H1 (cell line): ENCODE measurements around the gene KCNJ5. TPM values are rescaled to one million over a fixed set of nuclear protein-coding genes. Genes with fewer than 3 reads are reported as not detected.

Experiments used
- CTCF ChIA-PET: fragments of 300-600 bp; sonication (Branson Sonifier 250); formaldehyde crosslinking; loops from one replicate; lab custom pipeline; 2021; ENCODE audit not compliant: partially characterized antibody; lab: Charles Lee
- POLR2A ChIA-PET: fragments of 300-600 bp; sonication (Branson Sonifier 250); formaldehyde crosslinking; loops from one replicate; lab custom pipeline; 2021; ENCODE audit warnings: inconsistent platforms; ENCODE audit not compliant: partially characterized antibody; lab: Charles Lee
- DNase-seq, 2 experiments: peaks; one replicate each; pipeline versions ENCODE4 v3.0.0 to v3.0.0-alpha.2; 2010 to 2022; ENCODE audit warnings: low spot score in 2 of 2, low read depth in 1 of 2, mixed read lengths in 1 of 2
- FAIRE-seq: peaks from 2 replicates; lab custom pipeline; 2011; peaks lifted over from hg19 to GRCh38; lab: Jason Lieb, UNC
- H2AFZ ChIP-seq: 2 replicates; pipeline ENCODE4 v1.8.1; 2012; ENCODE audit warnings: low read length, inconsistent platforms
- H2AK5ac ChIP-seq: 2 replicates; pipeline ENCODE4 v1.6.1; 2013; ENCODE audit warnings: low read depth, low read length
- H2BK120ac ChIP-seq: replicated peaks from 2 replicates; pipeline ENCODE3; 2013; ENCODE audit warnings: low read depth, low read length, inconsistent platforms
- H2BK12ac ChIP-seq: 2 replicates; pipeline ENCODE4 v1.6.1; 2013; ENCODE audit warnings: low read depth, low read length
- H2BK15ac ChIP-seq: 2 replicates; pipeline ENCODE4 v1.6.1; 2013; ENCODE audit warnings: low read length
- H2BK20ac ChIP-seq: 2 replicates; pipeline ENCODE4 v1.6.1; 2013; ENCODE audit warnings: low read length
- H2BK5ac ChIP-seq: 2 replicates; pipeline ENCODE4 v1.6.1; 2013; ENCODE audit warnings: low read depth, low read length
- H3K14ac ChIP-seq: 2 replicates; pipeline ENCODE4 v1.6.1; 2013; ENCODE audit warnings: inconsistent platforms; ENCODE audit not compliant: insufficient read length
- H3K18ac ChIP-seq: 2 replicates; pipeline ENCODE4 v1.6.1; 2013; ENCODE audit warnings: low read length; ENCODE audit errors: extremely low read depth
- H3K23ac ChIP-seq: 2 replicates; pipeline ENCODE4 v1.6.1; 2013; ENCODE audit warnings: inconsistent platforms; ENCODE audit not compliant: insufficient read length
- H3K23me2 ChIP-seq: 2 replicates; pipeline ENCODE4 v1.6.1; 2013; ENCODE audit warnings: low read depth, low read length
- H3K27ac ChIP-seq: 2 replicates; pipeline ENCODE4 v1.6.1; 2011; ENCODE audit warnings: low read depth, low read length, inconsistent platforms
- H3K27me3 ChIP-seq, 4 experiments: replicated peaks in 1 of 4; 1 replicate in 1 of 4; 2 replicates in 3 of 4; pipeline versions ENCODE4 v1.6.1 to v1.8.1; 2011 to 2013; ENCODE audit warnings: low read length in 3 of 4, mild to moderate bottlenecking in 3 of 4, inconsistent platforms in 2 of 4, mixed read lengths in 2 of 4, moderate library complexity in 1 of 4; ENCODE audit not compliant: control insufficient read depth in 3 of 4, insufficient read depth in 3 of 4; ENCODE audit errors: extremely low read depth in 1 of 4
- H3K36me3 ChIP-seq, 4 experiments: 2 replicates each; pipeline versions ENCODE4 v1.6.1 to v1.8.1; 2011 to 2013; ENCODE audit warnings: mild to moderate bottlenecking in 4 of 4, low read length in 3 of 4, moderate library complexity in 2 of 4, control low read depth in 1 of 4, inconsistent platforms in 1 of 4; ENCODE audit not compliant: insufficient read depth in 4 of 4, control insufficient read depth in 2 of 4
- H3K4ac ChIP-seq: replicated peaks from 2 replicates; pipeline ENCODE3; 2013; ENCODE audit warnings: low read length, low read depth, mixed read lengths, inconsistent platforms; ENCODE audit not compliant: insufficient read length
- H3K4me1 ChIP-seq, 4 experiments: replicated peaks in 1 of 4; 1 replicate in 1 of 4; 2 replicates in 3 of 4; pipeline versions ENCODE4 v1.6.1 to v1.8.1; 2011 to 2013; ENCODE audit warnings: low read length in 3 of 4, inconsistent platforms in 2 of 4, mixed read lengths in 1 of 4; ENCODE audit not compliant: insufficient read depth in 4 of 4, control insufficient read depth in 3 of 4
- H3K4me2 ChIP-seq, 2 experiments: 2 replicates each; pipeline versions ENCODE4 v1.6.1 to v1.8.1; 2011 to 2013; ENCODE audit warnings: low read depth in 2 of 2, low read length in 2 of 2, control low read depth in 1 of 2, inconsistent platforms in 1 of 2, mild to moderate bottlenecking in 1 of 2; ENCODE audit not compliant: insufficient read depth in 1 of 2
- H3K4me3 ChIP-seq, 4 experiments: fragments of 200-600, 300-600 bp in 1 of 4; sonication (generic), shearing (Covaris generic), sonication (Bioruptor Twin) in 1 of 4; 2 replicates each; pipeline versions ENCODE4 v1.5.1 to v1.8.1; 2011 to 2016; ENCODE audit warnings: low read length in 4 of 4, low read depth in 3 of 4, control low read depth in 2 of 4, inconsistent platforms in 2 of 4, mild to moderate bottlenecking in 2 of 4, mixed read lengths in 1 of 4, moderate library complexity in 1 of 4; ENCODE audit not compliant: insufficient read depth in 2 of 4; ENCODE audit errors: extremely low read depth in 1 of 4
- H3K56ac ChIP-seq: replicated peaks from 2 replicates; pipeline ENCODE3; 2013; ENCODE audit warnings: low read depth, mild to moderate bottlenecking, mixed read lengths, low read length, inconsistent platforms; ENCODE audit not compliant: insufficient read length
- H3K79me1 ChIP-seq: 2 replicates; pipeline ENCODE4 v1.6.1; 2013; ENCODE audit warnings: low read depth, low read length, control low read depth
- H3K79me2 ChIP-seq, 2 experiments: 2 replicates each; pipeline versions ENCODE4 v1.6.1 to v1.8.1; 2012 to 2013; ENCODE audit warnings: low read length in 2 of 2, mild to moderate bottlenecking in 2 of 2, inconsistent platforms in 1 of 2; ENCODE audit not compliant: insufficient read depth in 2 of 2, control insufficient read depth in 1 of 2
- H3K9ac ChIP-seq, 4 experiments: replicated peaks in 1 of 4; 1 replicate in 1 of 4; 2 replicates in 3 of 4; pipeline versions ENCODE4 v1.6.1 to v1.8.1; 2011 to 2013; ENCODE audit warnings: low read depth in 3 of 4, low read length in 3 of 4, control low read depth in 2 of 4, mild to moderate bottlenecking in 2 of 4, moderate library complexity in 2 of 4, inconsistent platforms in 1 of 4; ENCODE audit errors: extremely low read depth in 1 of 4
- H3K9me3 ChIP-seq, 2 experiments: 2 replicates each; pipeline versions ENCODE4 v1.6.1 to v1.8.1; 2012 to 2013; ENCODE audit warnings: mild to moderate bottlenecking in 2 of 2, moderate library complexity in 2 of 2, control low read depth in 1 of 2, inconsistent platforms in 1 of 2, low read depth in 1 of 2, low read length in 1 of 2, mixed read lengths in 1 of 2; ENCODE audit not compliant: insufficient read depth in 2 of 2
- H4K20me1 ChIP-seq, 2 experiments: replicated peaks in 1 of 2; 2 replicates each; pipeline versions ENCODE3 to v1.8.1; 2011 to 2013; ENCODE audit warnings: inconsistent platforms in 2 of 2, low read length in 2 of 2, mild to moderate bottlenecking in 1 of 2; ENCODE audit not compliant: insufficient read depth in 2 of 2, control insufficient read depth in 1 of 2
- H4K5ac ChIP-seq: 2 replicates; pipeline ENCODE4 v1.6.1; 2013; ENCODE audit warnings: low read length, low read depth, mixed read lengths, inconsistent platforms; ENCODE audit not compliant: insufficient read length
- H4K8ac ChIP-seq: 2 replicates; pipeline ENCODE4 v1.8.0; 2013; ENCODE audit warnings: mild to moderate bottlenecking, moderate library complexity, low read length, inconsistent platforms; ENCODE audit not compliant: insufficient read depth; ENCODE audit errors: extremely low read depth
- H4K91ac ChIP-seq: replicated peaks from 2 replicates; pipeline ENCODE3; 2013; ENCODE audit warnings: low read length, mixed read lengths, inconsistent platforms; ENCODE audit not compliant: insufficient read length
- ATF2 ChIP-seq: IDR thresholded peaks from 2 replicates; pipeline ENCODE4 v1.6.1; 2012; ENCODE audit warnings: low read length, inconsistent platforms
- CEBPB ChIP-seq: IDR thresholded peaks from 2 replicates; pipeline ENCODE4 v1.6.1; 2012; ENCODE audit warnings: low read depth, low read length
- CHD1 ChIP-seq: IDR thresholded peaks from 2 replicates; pipeline ENCODE4 v1.6.1; 2012; ENCODE audit warnings: low read depth, low read length, improper control_type of control experiment
- RAD21 ChIP-seq, 2 experiments: IDR thresholded peaks in 1 of 2; conservative IDR thresholded peaks in 1 of 2; 2 replicates each; pipeline ENCODE4 v1.6.1; 2011; ENCODE audit warnings: low read depth in 2 of 2, low read length in 2 of 2, improper control_type of control experiment in 1 of 2, inconsistent platforms in 1 of 2, mild to moderate bottlenecking in 1 of 2, moderate library complexity in 1 of 2
- YY1 ChIP-seq: IDR thresholded peaks from 2 replicates; pipeline ENCODE4 v1.6.1; 2011; ENCODE audit warnings: low read depth, mild to moderate bottlenecking, low read length
- WGBS, 2 experiments: shearing (Covaris generic) in 1 of 2; methylation state at CpG; one replicate each; pipeline versions ENCODE4 v1.1.6 to v1.1.7; 2013 to 2015; ENCODE audit warnings: low lambda C conversion rate in 2 of 2, mixed read lengths in 2 of 2, inconsistent platforms in 1 of 2, low coverage in 1 of 2, missing lambda C conversion rate in 1 of 2; ENCODE audit not compliant: insufficient replicate concordance in 2 of 2, insufficient coverage in 1 of 2, insufficient read length in 1 of 2; ENCODE audit errors: extremely low coverage in 1 of 2, missing lambda C conversion rate in 1 of 2; 5-methylcytosine and 5-hydroxymethylcytosine counted together
- polyA plus RNA-seq, 7 experiments: library from polyadenylated mRNA; depleted of rRNA in 3 of 7; stranded (reverse) in 5 of 7; unstranded in 2 of 7; fragments of >200 nt in 5 of 7; fragments of 200-250 nt in 2 of 7; gene quantifications; 1 replicate in 5 of 7; 2 replicates in 1 of 7; 4 replicates in 1 of 7; pipeline versions ENCODE4 v1.2.1 to v1.2.3, GENCODE V29; 2011 to 2013; ENCODE audit warnings: missing spikeins in 2 of 7, mixed read lengths in 2 of 7
- total RNA-seq: library from RNA; stranded (reverse); fragmentation: NEBNext Ultra II Directional; extraction: Animal tissue kit (Norgen Biotek cat#: 25700); gene quantifications from 2 replicates; pipeline ENCODE4 v1.2.1, GENCODE V29; 2021

KCNJ5 gene
- total and polyA plus RNA-seq, 2 of the 8 experiments (the other 6 are each of a cell fraction or from before 2014, with no cell fraction given) = 0.05 TPM; not detected in 1

DNA sequence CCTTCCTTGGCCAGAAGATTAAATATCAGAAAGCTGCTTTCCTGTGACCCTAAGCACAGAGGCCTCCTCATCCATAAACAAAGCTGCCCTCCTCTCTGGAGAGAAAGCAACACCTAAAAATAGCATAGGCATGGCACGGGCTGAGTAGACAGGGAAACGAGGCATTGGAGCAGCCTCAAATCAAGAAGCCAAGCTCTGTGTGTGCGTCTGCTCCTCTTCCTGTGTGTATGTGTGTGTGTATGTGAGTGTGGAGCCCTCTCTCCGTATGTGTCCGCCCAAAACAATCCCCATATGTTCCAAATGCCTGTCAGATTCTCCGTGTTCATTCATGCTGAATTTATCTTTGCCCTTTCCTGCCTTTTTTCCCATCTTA, 24.0 kb downstream of the KCNJ5 start:
- H3K56ac ChIP-seq = no peak overlapping the region
- H3K79me2 ChIP-seq = no peaks in the 10 kb centered on the region
- no peak overlapping the region for H2AFZ ChIP-seq
- no peak overlapping the region for H3K4me3 ChIP-seq
- POLR2A ChIA-PET = no interaction called here
- H3K23me2 ChIP-seq = peaks cover 9% of the 10 kb centered on the region; the same call in 1 of the 2 replicates
- no peak overlapping the region for H4K5ac ChIP-seq
- no peaks in the 10 kb centered on the region for H4K20me1 ChIP-seq
- no peak overlapping the region for H3K4ac ChIP-seq
- H3K36me3 ChIP-seq = no peaks in the 10 kb centered on the region
- no peak overlapping the region for H3K9ac ChIP-seq
- peaks cover 0 to 3% (median under 1%) of the 10 kb centered on the region in 4 experiments; a peak in 2 of 7 replicates for H3K27me3 ChIP-seq
- TF ChIP-seq RAD21 (IDR thresholded peaks at IDR 0.05 in 1 of 2, conservative IDR thresholded peaks at IDR 0.05 in 1 of 2; ENCODE audit: low read depth in 2 of 2, low read length in 2 of 2) (no peak), ATF2 (no peak), YY1 (no peak), CEBPB (no peak), CHD1 (no peak)
- H3K18ac ChIP-seq = no peak overlapping the region
- H3K4me1 ChIP-seq = no peaks in the 10 kb centered on the region; a peak in 1 of 7 replicates
- no peak for FAIRE-seq
- no peak overlapping the region for H3K4me2 ChIP-seq
- no peaks in the 10 kb centered on the region for H3K79me1 ChIP-seq
- 0 out of 4 replicates have a peak, but pooled peaks cover 0 to 4% of the 10 kb centered on the region in 2 experiments for H3K9me3 ChIP-seq
- H4K91ac ChIP-seq = no peak overlapping the region
- H3K23ac ChIP-seq = no peak overlapping the region
- H3K14ac ChIP-seq = no peak overlapping the region
- CTCF ChIA-PET = interaction anchor here (1.2 to 14.9 kb wide), 5 partner anchors 10 to 42 kb away, joined by 3 to 332 read pairs (median 4); partner anchors contain the start of gene KCNJ5
- H2BK20ac ChIP-seq = no peak overlapping the region
- no peak overlapping the region for H2BK12ac ChIP-seq
- 90% methylated on average over 6 of the region's 6 CpGs; no CpG with 5 or more reads in 1 of the 2 experiments for WGBS, 2 experiments
- no peak overlapping the region for H3K27ac ChIP-seq
- no peak overlapping the region for H2BK5ac ChIP-seq
- no peak overlapping the region for H2BK15ac ChIP-seq
- no peak overlapping the region for H4K8ac ChIP-seq
- DNase-seq = no peak
- H2AK5ac ChIP-seq = no peak overlapping the region
- H2BK120ac ChIP-seq = no peak overlapping the region
